HFF-Myc (cell line): ENCODE results near the gene TJP3.

Source experiments
- DNase-seq: peaks from one replicate; pipeline ENCODE4 v3.0.0-alpha.2; 2011; ENCODE audit warnings: low read depth; ENCODE audit errors: extremely low read depth
- H3K4me3 ChIP-seq: replicated peaks from 2 replicates; pipeline ENCODE4 v1.5.1; 2011; ENCODE audit warnings: low read depth, mild to moderate bottlenecking, control low read depth, low read length
- CTCF ChIP-seq: IDR thresholded peaks from 2 replicates; pipeline ENCODE4 v1.5.1; 2012; ENCODE audit warnings: mild to moderate bottlenecking, low read depth, low read length, control low read depth; ENCODE audit errors: missing control alignments

The TJP3 gene

DNA sequence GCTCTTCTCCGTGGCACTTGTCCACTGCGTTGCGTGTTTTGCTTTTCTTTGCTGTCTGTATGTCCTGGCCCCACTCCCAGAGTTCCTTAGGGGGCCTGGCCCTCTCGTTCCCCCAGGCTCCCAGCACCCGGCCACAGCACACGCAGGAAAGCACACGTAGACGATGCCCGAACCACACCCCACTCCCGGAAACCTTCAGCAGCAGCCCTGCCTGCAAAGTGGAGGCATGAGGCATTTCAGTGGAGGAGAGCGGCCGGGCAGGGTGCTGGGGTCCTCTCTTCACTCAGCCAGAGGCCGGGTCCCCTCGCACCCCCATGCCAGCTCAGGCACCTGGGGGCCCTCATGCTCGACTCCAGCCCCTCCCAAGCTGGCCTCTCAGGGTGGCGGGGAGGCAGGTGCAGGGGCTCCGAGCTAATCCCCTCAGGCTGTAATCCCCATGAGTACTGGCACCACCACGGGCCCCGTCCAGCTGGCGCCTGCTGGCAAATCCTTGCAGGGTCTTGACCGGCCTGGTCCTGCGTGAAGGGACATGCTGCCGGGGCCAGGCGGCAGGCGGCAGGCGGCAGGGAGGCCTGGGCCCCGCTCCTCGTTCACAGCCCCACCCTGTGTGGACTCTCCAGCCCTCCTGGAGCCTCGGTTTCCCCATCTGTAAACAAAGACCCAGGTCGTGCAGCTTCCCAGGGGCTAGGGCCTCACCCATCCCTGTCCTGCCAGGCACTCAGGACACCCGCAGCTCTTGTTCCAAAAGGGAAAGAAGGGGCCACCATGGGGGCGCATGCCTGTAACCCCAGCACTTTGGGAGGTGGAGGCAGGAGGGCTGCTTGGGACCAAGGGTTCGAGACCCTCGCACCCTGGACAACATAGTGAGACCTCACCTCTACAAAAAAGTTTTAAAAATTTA is 14.9 kb upstream of the TJP3 start:
- H3K4me3 ChIP-seq = no peak overlapping the region
- no peak for TF ChIP-seq CTCF
- no peak for DNase-seq

- DNase-seq = no peak
- no peak overlapping the region for H3K4me3 ChIP-seq
- TF ChIP-seq CTCF = no peak
These were observed 13.6 kb upstream of the TJP3 start for GRCh38 chr19:3694361-3695123.

GRCh38 chr19:3695124-3695733 is 13.0 kb upstream of the TJP3 start:
- DNase-seq = no peak
- no peak overlapping the region for H3K4me3 ChIP-seq
- no peak for TF ChIP-seq CTCF

DNA sequence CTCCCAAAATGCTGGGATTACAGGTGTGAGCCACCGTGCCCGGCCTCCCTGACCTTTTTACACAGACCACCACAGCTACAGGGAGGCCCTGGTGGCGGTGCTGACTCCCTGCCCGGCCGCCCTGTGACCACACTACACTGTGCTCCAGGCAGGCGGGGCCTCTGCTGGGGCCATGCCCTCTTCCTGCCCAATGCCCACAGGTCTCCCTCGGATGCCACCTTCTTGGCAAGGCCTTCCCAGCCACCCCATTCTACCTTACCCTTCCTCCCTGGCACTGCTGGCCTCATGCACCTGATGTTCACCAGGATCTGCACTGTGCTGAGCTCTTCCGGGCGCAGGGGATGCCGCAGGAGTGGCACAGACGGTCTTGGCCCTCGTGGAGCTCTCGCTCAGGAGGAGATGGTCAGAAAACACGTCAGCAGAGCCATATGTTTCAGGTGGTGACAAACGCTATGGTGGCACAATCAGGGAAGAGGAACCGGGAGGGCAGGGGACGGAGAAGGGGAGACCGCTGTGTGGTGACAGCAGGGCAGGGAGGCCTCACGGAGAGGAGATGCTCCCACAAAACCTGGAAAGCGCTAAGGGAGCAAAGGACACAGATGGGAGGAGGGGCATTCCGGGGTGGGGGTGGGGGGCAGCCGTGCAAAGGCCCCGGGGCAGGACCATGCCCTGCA is 12.1 kb upstream of the TJP3 start:
- no peak for DNase-seq
- H3K4me3 ChIP-seq = no peak overlapping the region
- TF ChIP-seq CTCF = no peak

DNA sequence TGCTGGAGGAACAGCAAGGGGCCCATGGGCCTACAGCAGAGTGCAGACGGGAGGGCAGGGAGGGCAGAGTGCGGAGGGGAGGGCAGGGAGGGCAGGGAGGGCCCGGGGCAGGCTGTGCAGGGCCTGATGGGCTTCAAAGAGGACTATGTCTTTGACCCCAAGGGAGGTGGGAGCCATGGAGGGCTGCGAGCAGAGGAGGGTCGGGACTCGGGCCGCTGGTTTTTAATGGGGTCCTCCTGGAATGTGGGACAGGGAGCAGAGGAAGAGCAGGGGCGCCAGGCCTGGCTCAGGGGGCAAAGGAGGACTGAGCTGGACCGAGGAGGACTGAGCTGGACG is 11.6 kb upstream of the TJP3 start:
- no peak for TF ChIP-seq CTCF
- no peak for DNase-seq
- no peak overlapping the region for H3K4me3 ChIP-seq

DNA sequence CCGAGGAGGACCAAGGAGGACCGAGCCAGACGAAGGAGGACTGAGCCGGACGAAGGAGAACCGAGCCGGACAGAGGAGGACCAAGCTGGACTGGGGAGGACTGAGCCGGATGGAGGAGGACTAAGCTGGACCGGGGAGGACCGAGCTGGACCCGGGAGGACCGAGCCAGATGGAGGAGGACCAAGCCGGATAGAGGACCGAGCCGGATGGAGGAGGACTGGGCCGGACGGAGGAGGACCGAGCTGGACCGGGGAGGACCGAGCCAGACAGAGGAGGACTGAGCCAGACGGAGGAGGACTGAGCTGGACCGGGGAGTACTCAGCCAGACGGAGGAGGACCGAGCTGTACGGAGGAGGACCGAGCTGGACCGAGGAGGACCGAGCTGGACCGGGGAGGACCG is 11.1 kb upstream of the TJP3 start:
- H3K4me3 ChIP-seq = no peak overlapping the region
- TF ChIP-seq CTCF = no peak
- DNase-seq = no peak
